ENCODE measurements around the gene PLCB3. TPM values are rescaled to one million over a fixed set of nuclear protein-coding genes. Genes with fewer than 3 reads are reported as not detected.

Gene PLCB3
- total and polyA plus RNA-seq, 2 of the 13 experiments (the other 11 are each of a cell fraction or from before 2014, with no cell fraction given), result 7.5 to 13.8 TPM

GRCh38 chr11:64246871-64247728, 4.2 kb upstream of the PLCB3 start, which contains the start of gene PPP1R14B (continued):
- TF ChIP-seq, protein P1, sequence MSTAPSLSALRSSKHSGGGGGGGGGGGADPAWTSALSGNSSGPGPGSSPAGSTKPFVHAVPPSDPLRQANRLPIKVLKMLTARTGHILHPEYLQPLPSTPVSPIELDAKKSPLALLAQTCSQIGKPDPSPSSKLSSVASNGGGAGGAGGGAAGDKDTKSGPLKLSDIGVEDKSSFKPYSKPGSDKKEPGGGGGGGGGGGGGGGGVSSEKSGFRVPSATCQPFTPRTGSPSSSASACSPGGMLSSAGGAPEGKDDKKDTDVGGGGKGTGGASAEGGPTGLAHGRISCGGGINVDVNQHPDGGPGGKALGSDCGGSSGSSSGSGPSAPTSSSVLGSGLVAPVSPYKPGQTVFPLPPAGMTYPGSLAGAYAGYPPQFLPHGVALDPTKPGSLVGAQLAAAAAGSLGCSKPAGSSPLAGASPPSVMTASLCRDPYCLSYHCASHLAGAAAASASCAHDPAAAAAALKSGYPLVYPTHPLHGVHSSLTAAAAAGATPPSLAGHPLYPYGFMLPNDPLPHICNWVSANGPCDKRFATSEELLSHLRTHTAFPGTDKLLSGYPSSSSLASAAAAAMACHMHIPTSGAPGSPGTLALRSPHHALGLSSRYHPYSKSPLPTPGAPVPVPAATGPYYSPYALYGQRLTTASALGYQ (CRISPR knock-in tag; IDR thresholded peaks at IDR 0.05), result no peak
- peak; percentile 72 for TF ChIP-seq ASH2L (IDR thresholded peaks at IDR 0.05; ENCODE audit: insufficient read length, low read depth, low read length)
- 0 out of 2 replicates have a peak, but pooled peaks have one; percentile 12 for TF ChIP-seq ZBTB34 (CRISPR knock-in tag; IDR thresholded peaks at IDR 0.05)
- no peak; the same call in 1 of the 2 replicates for TF ChIP-seq ARHGAP35 (CRISPR knock-in tag; IDR thresholded peaks at IDR 0.05; ENCODE audit: borderline replicate concordance)
- TF ChIP-seq ZSCAN22 (CRISPR knock-in tag; IDR thresholded peaks at IDR 0.05), result no peak
- TF ChIP-seq ZNF615 (CRISPR knock-in tag; IDR thresholded peaks at IDR 0.05; ENCODE audit: borderline replicate concordance), result no peak
- TF ChIP-seq, protein P2, sequence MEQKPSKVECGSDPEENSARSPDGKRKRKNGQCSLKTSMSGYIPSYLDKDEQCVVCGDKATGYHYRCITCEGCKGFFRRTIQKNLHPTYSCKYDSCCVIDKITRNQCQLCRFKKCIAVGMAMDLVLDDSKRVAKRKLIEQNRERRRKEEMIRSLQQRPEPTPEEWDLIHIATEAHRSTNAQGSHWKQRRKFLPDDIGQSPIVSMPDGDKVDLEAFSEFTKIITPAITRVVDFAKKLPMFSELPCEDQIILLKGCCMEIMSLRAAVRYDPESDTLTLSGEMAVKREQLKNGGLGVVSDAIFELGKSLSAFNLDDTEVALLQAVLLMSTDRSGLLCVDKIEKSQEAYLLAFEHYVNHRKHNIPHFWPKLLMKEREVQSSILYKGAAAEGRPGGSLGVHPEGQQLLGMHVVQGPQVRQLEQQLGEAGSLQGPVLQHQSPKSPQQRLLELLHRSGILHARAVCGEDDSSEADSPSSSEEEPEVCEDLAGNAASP (CRISPR knock-in tag; IDR thresholded peaks at IDR 0.05; ENCODE audit: borderline replicate concordance), result no peak
- TF ChIP-seq TOPORS (CRISPR knock-in tag; IDR thresholded peaks at IDR 0.05), result 0 out of 2 replicates have a peak, but pooled peaks have one; percentile 63
- TF ChIP-seq, protein P3, sequence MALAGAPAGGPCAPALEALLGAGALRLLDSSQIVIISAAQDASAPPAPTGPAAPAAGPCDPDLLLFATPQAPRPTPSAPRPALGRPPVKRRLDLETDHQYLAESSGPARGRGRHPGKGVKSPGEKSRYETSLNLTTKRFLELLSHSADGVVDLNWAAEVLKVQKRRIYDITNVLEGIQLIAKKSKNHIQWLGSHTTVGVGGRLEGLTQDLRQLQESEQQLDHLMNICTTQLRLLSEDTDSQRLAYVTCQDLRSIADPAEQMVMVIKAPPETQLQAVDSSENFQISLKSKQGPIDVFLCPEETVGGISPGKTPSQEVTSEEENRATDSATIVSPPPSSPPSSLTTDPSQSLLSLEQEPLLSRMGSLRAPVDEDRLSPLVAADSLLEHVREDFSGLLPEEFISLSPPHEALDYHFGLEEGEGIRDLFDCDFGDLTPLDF (CRISPR knock-in tag; IDR thresholded peaks at IDR 0.05), result no peak
- TF ChIP-seq ZHX2 (IDR thresholded peaks at IDR 0.05; ENCODE audit: low read depth), result peak; percentile 36; the same call in 1 of the 2 replicates
- 0 out of 2 replicates have a peak, but pooled peaks have one; percentile 17 for TF ChIP-seq ZHX2 (CRISPR knock-in tag; IDR thresholded peaks at IDR 0.05; ENCODE audit: borderline replicate concordance)
- TF ChIP-seq ZNF709 (CRISPR knock-in tag; IDR thresholded peaks at IDR 0.05), result peak; percentile 29; the same call in 1 of the 2 replicates
- TF ChIP-seq ZNF207 (IDR thresholded peaks at IDR 0.05; ENCODE audit: borderline replicate concordance), result no peak
- 0 out of 2 replicates have a peak, but pooled peaks have one; percentile 8 for TF ChIP-seq ELF1 (CRISPR knock-in tag; IDR thresholded peaks at IDR 0.05)
- TF ChIP-seq ZNF136 (CRISPR knock-in tag; IDR thresholded peaks at IDR 0.05; ENCODE audit: low read depth), result 0 out of 2 replicates have a peak, but pooled peaks have one; percentile 20
